HG03139 (cell line): Measurements from ENCODE around the gene SPNS2.

Experiments
- ATAC-seq: cut with Tn5 transposase; IDR thresholded peaks from one replicate; pipeline ENCODE4 v1.9.1; 2021; ENCODE audit not compliant: unreplicated experiment

Gene SPNS2

GRCh38 chr17:4548721-4549531 lies 50.2 kb downstream of the SPNS2 start:
- no peak for ATAC-seq

DNA sequence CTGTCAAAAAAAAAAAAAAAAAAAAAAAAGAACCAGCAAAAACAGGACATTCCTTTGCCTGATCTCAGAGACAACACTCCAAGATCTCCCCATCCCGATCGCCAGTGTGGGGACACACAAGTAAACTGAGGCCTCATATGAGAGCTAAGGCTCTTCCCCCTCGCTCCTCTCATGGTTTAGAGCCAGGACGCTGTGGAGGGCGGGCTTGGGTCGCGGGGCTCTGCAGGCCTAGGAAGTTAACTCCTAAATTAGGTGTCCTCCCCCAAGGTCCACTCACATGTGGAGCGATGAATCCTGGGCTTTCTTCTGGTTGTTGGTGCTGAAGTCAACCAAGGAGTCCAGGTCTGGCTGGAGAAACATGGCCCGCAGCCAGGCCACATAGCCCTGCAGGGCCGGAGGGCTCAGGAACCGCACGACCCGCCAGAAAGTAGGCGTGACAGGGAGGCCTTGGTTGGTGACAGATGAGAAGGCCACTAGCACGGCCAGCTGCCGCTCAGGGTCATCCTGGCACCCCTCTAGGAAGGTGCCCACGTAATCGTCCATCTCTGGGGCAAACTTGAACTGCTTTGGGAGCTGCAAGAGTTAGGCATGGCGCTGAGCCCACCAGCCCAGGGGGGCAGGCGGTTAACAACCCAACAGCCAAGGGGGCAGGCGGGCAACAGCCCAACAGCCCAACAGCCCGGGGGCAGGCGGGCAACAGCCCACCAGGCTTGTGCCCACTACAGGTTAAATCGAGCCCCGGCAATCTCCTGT lies 51.3 kb downstream of the SPNS2 start:
- no peak for ATAC-seq

DNA sequence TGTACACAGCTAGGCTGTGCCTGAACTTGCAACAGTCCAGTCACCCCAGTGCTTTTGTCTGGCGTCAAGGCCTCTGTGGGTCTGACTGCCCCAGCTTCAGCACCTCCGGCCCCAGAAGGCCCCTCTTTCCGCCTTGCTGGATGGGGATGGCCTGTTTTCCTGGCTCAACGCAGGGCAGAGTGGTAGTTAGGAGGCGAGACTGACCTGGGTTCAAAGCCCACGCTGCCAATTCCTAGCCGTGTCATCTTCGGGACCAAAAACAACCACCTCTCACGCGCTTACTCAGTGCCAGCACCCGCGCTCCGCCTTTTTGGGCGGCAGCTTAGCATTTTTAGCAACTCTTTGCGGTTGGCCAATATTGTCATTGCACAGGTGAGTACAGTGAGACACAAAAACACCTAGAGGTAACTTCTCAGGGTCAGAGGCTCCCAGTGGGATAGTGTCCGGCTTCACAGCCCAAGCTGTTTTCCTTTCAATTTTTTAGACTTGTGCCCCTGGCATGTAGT lies 51.9 kb downstream of the SPNS2 start:
- ATAC-seq: no peak

GRCh38 chr17:4551141-4551540 lies 52.5 kb downstream of the SPNS2 start:
- ATAC-seq: no peak

- no peak for ATAC-seq
Observed at GRCh38 chr17:4551796-4552525, 53.3 kb downstream of the SPNS2 start.

- no peak for ATAC-seq
Observed at GRCh38 chr17:4553669-4554068, 55.0 kb downstream of the SPNS2 start.

DNA sequence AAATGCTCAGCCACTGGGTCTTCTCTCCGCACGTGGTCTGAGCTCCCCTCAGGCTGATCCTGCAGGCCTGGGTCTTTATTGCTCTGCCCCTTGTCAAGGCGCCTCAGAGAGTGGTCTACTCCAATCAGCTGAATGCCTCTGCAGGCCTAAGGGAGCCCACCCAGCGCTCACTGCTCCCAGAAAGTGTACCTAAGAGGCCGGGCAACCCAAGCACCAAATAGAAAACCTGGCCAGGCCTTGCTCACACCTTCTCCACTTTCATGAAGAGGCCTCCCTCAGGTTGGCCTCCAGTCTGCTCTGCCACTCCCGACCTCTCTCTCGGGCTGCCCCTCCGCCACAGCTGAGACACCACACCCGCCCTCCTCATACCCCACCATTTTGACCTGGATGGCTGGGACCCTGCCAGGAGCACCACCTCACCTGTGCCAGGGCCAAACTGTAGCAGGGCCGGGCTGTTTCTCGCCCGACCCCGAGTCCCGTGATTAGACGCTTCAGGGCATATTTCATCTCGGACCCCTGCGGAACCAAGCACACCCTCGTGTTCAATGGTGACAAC lies 55.8 kb downstream of the SPNS2 start:
- no peak for ATAC-seq

DNA sequence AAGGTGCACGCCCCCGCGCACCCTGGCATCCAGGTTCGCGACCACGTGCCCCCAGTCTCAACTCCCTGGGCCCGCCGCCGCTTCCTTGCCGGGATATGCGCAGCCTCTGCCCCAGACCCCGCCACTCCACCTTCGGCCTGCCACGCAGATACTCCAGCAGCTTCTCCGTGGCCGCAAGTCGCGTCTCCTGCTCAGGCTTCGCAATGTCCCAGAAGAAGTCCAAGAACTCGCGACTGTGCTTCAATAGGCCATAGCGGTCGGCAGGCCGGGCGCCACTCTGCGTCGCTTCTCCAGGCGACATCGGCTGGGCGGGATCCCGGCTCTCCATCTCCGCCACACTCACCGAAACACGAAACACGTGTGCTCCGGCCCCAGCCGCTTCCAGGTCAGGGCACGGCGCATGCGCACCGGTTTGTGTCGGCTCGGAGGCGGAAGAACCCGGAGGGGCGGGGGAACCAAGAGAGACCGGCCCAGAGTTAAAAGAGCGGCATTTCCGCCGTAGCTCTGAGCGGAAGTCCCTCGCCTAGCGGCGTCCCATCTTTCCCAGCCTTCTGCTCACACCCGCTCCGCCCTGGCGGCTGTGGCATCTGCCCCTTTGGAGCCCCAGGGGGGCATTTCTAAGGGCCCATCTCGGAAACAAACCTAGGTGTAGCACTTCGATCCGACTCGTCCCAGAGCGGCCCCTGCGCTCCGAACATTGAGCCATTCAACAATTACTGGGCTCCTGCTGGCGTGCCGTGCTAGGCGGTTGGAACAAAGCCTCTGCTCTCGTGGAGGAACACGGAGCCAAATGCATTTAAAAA lies 56.5 kb downstream of the SPNS2 start, which contains the start of gene MYBBP1A:
MYBBP1A (minus strand) TSS at position 388 of the 803 bp plus-strand sequence; CDS start at position 328, 60 bp downstream.
- peak; percentile 79 for ATAC-seq

DNA sequence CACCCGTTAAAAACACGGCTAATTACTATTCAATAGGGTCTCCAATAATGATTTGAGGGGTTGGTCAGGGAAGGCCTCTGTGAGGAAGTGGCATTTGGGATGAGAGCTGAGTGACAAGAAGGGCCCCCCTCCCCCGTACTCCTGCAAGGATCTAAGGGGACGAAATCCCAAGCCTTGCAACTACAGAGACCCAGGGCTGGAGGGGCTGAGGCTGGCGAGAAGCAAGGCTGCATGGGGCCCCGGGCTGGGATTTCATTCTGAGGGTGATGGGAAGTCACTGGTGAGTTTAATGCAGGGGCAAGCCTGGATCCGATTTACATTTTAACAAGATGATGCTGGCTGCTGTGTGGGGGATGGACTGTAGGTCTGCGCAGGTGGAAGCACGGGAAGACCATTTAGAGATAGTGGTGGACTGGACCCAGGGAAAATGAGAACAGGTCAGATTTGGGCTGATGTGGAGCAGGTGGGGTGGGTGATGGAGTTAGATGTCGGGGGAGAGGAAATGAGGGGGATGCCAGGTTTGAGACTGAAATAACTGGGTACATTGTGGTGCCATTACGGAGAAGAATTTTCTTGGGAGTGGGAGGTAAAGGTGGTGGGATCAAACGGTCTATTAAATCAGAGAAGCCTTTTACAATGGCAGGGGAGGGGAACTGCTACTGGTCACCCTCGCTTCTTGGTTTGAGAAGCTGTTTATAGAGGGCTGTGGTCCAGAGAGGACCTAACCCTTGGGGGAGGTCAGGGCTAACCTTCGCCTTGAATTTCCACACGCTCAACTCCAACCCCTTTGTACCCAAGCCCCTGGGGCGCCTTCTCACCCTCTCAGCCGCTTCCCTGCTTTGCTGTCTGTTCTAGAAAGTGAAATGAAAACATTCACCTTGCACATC lies 57.4 kb downstream of the SPNS2 start:
- ATAC-seq: no peak

GRCh38 chr17:4556996-4557395 lies 58.3 kb downstream of the SPNS2 start:
- no peak for ATAC-seq

GRCh38 chr17:4557626-4558346 lies 59.1 kb downstream of the SPNS2 start:
- no peak for ATAC-seq

DNA sequence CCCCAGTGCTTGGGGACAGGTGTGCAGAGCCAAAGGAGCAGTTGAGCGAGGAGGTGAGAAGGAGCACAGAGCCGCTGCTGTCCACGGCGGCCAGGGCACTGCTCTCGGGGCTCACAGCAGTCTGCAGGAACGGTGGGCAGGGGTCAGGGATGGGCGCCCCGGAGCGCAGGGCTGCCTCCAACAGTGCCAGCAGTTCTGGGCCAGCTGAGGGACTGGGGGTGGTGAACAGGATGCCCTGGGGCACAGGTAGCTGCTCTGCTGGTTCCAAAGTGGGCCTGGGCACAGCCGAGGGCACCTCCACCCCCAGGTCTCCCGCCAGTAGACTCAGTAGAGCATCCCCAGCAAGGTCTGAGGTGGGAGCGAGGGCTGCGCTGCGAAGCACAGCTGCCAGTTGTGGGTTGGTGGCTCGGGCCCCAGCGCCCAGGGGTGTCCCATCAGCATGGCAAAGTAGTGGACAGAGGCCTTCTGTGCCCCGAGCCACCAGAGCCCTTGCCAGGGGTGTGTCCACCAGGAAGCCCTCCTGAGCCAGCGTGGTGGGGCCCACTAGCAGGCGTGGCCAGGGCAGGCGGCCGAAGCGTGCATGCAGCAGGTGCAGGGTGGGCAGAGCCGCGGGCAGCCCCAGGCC lies 59.8 kb downstream of the SPNS2 start:
- no peak for ATAC-seq

DNA sequence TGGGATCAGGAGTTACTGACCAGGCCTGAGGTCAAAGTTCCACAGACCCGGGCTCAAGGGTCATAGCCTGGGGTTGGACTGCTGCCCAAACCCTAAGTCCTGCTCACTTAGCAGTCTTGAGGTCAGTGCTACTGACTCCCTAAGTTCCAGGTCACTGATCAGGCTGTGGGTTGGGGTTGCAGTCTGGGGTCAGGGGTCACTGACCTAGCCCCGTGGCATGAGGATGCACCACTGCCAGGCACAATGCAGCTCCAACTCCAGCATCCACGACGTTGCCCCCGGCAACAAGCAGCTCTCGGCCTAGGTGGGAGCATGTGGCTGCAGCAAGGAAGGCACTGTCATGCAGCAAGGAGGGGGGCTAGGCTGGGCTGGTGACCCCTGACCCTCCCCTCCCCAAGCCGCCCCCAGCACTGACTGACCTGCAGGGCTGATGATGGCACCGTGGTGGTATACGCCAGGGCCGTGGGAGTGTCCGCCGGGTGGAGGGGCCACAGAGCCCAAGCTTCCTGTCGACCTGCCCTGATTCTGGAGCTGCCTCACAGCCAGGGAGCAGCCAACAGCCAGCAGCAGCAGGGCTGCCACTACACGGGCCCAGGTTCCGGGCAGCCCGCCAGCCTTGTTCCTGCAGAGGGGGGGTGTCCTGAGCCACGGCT lies 60.6 kb downstream of the SPNS2 start:
- no peak for ATAC-seq

- no peak for ATAC-seq
Observed at GRCh38 chr17:4559966-4560365, 61.3 kb downstream of the SPNS2 start.

- no peak for ATAC-seq
Observed at GRCh38 chr17:4560421-4560820, 61.7 kb downstream of the SPNS2 start, which contains the start of gene GGT6. Gene GGT6 (minus strand): TSS chr17:4560577. CDS start chr17:4560521, 56 bp downstream.

GRCh38 chr17:4560837-4561256 lies 62.2 kb downstream of the SPNS2 start:
- ATAC-seq: no peak
